ENCODE measurements around the gene ACOX3.

DNA sequence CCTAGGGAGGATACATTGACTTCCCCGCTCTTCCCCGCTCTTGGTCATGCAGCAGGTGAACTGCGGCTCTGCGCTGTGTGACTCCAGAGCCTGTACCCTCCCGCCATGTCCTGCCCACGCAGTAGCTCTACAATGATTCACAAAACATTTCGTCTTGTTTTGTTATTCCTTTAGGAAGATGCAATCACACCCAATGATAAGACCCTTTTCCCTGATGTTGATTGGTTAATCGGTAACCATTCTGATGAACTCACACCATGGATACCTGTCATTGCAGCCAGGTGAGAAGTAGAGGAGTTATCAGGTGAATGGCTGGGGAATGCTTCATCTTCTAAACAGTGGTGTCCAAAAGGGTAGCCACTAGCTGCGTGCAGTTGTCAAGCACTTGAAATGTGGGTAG lies 23.3 kb upstream of the ACOX3 start:
- TF ChIP-seq CTCF (conservative IDR thresholded peaks at IDR 0.05; ENCODE audit: low read depth, low read length) (no peak), EZH2phosphoT487 (IDR thresholded peaks at IDR 0.05; ENCODE audit: borderline replicate concordance, low read length) (no peak)
